Calu3 (cell line): ENCODE results near the gene CD6. TPM values are rescaled to one million over a fixed set of nuclear protein-coding genes. Genes with fewer than 3 reads are reported as not detected.

Experiments used
- BruUV-seq: library from RNA; stranded (reverse); fragments of 400-500 nt; replicated peaks from 2 replicates; lab custom pipeline; 2021; lab: Mats Ljungman, UMichigan
- CTCF ChIA-PET: fragments of 300-600 bp; sonication (Branson Sonifier 250); formaldehyde crosslinking; loops from one replicate; lab custom pipeline; 2022; ENCODE audit warnings: antibody characterized with exemption; lab: Charles Lee
- DNase-seq: peaks from one replicate; pipeline ENCODE4 v3.0.0; 2022
- H3K27ac Mint-ChIP-seq: one replicate; pipeline ENCODE4 v1.8.0; 2022; ENCODE audit warnings: mixed read lengths; ENCODE audit not compliant: unreplicated experiment
- H3K27me3 Mint-ChIP-seq: one replicate; pipeline ENCODE4 v1.8.0; 2022; ENCODE audit warnings: mixed read lengths; ENCODE audit not compliant: unreplicated experiment
- H3K36me3 Mint-ChIP-seq: one replicate; pipeline ENCODE4 v1.8.0; 2022; ENCODE audit warnings: mild to moderate bottlenecking, moderate library complexity, mixed read lengths; ENCODE audit not compliant: insufficient read depth, unreplicated experiment
- H3K4me1 Mint-ChIP-seq: one replicate; pipeline ENCODE4 v1.8.0; 2022; ENCODE audit warnings: mild to moderate bottlenecking, low read depth, mixed read lengths; ENCODE audit not compliant: unreplicated experiment
- H3K4me3 Mint-ChIP-seq: one replicate; pipeline ENCODE4 v1.8.0; 2022; ENCODE audit warnings: mild to moderate bottlenecking, low read depth, moderate library complexity, mixed read lengths; ENCODE audit not compliant: unreplicated experiment
- H3K9me3 Mint-ChIP-seq: one replicate; pipeline ENCODE4 v1.8.0; 2022; ENCODE audit warnings: low read depth, mixed read lengths; ENCODE audit not compliant: unreplicated experiment
- intact Hi-C: fragments of 100-400 bp; cut with micrococcal nuclease; formaldehyde crosslinking; loops from one replicate; pipeline ENCODE4 v1.10.0; 2022; ENCODE audit not compliant: unreplicated experiment
- total RNA-seq: library from RNA; stranded (reverse); gene quantifications from 2 replicates; pipeline ENCODE4 v1.2.3, GENCODE V29; 2022
- TF ChIP-seq, protein P1 (sequence below): fragments of 200-600 bp; IDR thresholded peaks from one replicate; pipeline ENCODE4 v1.8.0; 2022; ENCODE audit warnings: antibody characterized with exemption; ENCODE audit not compliant: unreplicated experiment

CD6 gene
- total RNA-seq, 1 experiment from 2014 or later: 0.26 TPM

DNA sequence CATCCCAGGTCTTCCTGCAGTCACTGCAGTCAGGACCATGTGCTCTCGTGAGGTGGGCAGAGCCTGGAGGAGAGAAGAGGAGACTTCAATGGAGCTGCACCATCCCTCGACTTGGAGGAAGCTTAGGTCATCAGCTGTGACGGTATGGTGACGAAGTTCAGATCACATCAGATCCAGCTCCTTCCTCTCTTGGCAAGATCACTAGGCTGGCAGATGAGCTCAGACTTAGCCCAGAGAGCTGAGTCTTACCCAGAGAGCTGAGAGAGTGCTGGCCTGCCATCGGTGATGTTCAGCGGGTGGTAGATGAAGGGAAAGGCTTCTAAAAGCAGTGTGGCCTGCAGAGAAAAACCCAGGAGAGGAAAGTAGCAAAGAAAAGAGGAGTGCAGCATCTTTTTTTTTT, 17.7 kb upstream of the CD6 start:
- TF ChIP-seq, protein P1, sequence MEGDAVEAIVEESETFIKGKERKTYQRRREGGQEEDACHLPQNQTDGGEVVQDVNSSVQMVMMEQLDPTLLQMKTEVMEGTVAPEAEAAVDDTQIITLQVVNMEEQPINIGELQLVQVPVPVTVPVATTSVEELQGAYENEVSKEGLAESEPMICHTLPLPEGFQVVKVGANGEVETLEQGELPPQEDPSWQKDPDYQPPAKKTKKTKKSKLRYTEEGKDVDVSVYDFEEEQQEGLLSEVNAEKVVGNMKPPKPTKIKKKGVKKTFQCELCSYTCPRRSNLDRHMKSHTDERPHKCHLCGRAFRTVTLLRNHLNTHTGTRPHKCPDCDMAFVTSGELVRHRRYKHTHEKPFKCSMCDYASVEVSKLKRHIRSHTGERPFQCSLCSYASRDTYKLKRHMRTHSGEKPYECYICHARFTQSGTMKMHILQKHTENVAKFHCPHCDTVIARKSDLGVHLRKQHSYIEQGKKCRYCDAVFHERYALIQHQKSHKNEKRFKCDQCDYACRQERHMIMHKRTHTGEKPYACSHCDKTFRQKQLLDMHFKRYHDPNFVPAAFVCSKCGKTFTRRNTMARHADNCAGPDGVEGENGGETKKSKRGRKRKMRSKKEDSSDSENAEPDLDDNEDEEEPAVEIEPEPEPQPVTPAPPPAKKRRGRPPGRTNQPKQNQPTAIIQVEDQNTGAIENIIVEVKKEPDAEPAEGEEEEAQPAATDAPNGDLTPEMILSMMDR: no peak
- DNase-seq: no peak
- Mint-ChIP-seq H3K36me3 (peaks cover 4% of the 10 kb centered on the region), H3K9me3 (no peaks in the 10 kb centered on the region), H3K4me3 (no peak overlapping the region), H3K27me3 (peaks cover 16% of the 10 kb centered on the region), H3K27ac (no peak overlapping the region), H3K4me1 (peaks cover 8% of the 10 kb centered on the region)
- intact Hi-C loops: no loop called here
- no TSS peak for BruUV-seq
- CTCF ChIA-PET: interaction anchor here (0.5 to 0.7 kb wide), 2 partner anchors 11 to 204 kb away, joined by 3 to 5 read pairs; no protein-coding TSS in a partner anchor

DNA sequence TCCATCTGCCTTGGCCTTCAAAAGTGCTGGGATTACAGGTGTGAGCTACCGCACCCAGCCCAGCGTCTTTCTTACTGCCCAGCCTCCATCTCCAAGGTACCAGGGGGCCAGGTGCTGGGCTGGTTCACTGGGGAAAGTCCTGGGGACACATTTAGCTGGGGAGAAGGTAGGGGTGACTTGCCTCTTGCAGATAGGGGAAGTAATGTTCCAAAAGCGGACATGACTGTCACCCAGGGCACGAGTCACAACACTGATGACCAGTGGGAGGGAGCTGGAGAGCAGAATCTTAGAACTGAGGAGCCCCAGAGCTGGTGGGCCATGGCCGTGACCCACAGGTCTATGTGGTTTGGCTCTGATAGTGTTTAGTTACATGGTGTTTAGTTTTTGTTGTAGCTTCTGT, 17.1 kb upstream of the CD6 start:
- intact Hi-C loops: no loop called here
- DNase-seq: no peak
- Mint-ChIP-seq H3K4me1 (peaks cover 8% of the 10 kb centered on the region), H3K36me3 (peaks cover 4% of the 10 kb centered on the region), H3K27me3 (peaks cover 21% of the 10 kb centered on the region), H3K27ac (no peak overlapping the region), H3K4me3 (no peak overlapping the region), H3K9me3 (no peaks in the 10 kb centered on the region)
- CTCF ChIA-PET: interaction anchor here (0.5 kb wide), 1 partner anchor 11 kb away, joined by 5 read pairs; no protein-coding TSS in a partner anchor
- TF ChIP-seq, protein P1: no peak
- no TSS peak for BruUV-seq

DNA sequence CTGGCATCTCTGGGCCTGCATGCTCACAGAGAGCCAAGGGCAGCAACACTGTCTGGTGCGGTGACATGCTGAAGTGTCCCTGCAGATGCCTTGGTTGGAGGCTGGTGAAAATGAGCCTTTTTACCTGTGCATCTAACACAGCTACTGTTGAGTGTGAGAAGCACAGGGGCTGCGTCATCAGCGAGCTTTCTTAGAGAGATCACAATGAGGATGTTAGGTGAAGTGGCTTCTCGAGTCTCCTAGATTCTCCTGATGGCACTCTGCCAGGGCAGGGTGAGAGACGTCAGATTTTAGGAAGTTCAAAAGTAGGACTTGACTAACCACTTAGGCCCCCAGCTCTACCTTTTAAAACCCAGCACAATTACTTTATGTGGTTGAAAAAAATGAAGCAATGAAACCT, 15.9 kb upstream of the CD6 start:
- no peak for DNase-seq
- TF ChIP-seq, protein P1: no peak
- intact Hi-C loops: no loop called here
- Mint-ChIP-seq H3K27ac (no peak overlapping the region), H3K4me1 (peaks cover 8% of the 10 kb centered on the region), H3K4me3 (no peak overlapping the region), H3K9me3 (no peaks in the 10 kb centered on the region), H3K36me3 (peaks cover 4% of the 10 kb centered on the region), H3K27me3 (peaks cover 33% of the 10 kb centered on the region)
- CTCF ChIA-PET: no interaction called here
- no TSS peak for BruUV-seq

DNA sequence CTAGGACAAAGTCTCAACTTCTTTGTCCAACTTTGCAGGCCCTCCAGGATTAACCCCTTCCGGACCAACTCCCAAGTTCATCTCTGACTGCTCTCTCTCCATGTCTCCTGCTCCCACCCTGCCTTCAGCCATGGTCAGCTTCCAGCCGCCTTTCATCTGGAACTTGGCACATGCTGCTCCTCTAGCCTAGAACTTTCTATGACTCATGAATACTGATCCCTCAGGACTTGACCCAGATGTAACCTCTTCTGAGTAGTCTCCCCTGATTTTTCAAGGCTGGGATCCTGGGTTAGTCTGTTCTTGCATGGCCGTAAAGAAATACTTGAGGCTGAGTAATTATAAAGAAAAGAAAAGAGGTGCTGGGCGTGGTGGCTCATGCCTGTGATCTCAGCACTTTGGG, 14.3 kb upstream of the CD6 start:
- no TSS peak for BruUV-seq
- intact Hi-C loops: no loop called here
- peaks cover 4% of the 10 kb centered on the region for H3K4me1 Mint-ChIP-seq
- H3K36me3 Mint-ChIP-seq: peaks cover 3% of the 10 kb centered on the region
- CTCF ChIA-PET: no interaction called here
- DNase-seq: no peak
- no peak overlapping the region for H3K4me3 Mint-ChIP-seq
- H3K9me3 Mint-ChIP-seq: no peaks in the 10 kb centered on the region
- no peak overlapping the region for H3K27ac Mint-ChIP-seq
- TF ChIP-seq, protein P1: no peak
- peaks cover 44% of the 10 kb centered on the region for H3K27me3 Mint-ChIP-seq
